H1 (cell line): ENCODE results near the gene ZDHHC22. TPM values are rescaled to one million over a fixed set of nuclear protein-coding genes. Genes with fewer than 3 reads are reported as not detected.

Experiments
- CTCF ChIA-PET: fragments of 300-600 bp; sonication (Branson Sonifier 250); formaldehyde crosslinking; loops from one replicate; lab custom pipeline; 2021; ENCODE audit not compliant: partially characterized antibody; lab: Charles Lee
- POLR2A ChIA-PET: fragments of 300-600 bp; sonication (Branson Sonifier 250); formaldehyde crosslinking; loops from one replicate; lab custom pipeline; 2021; ENCODE audit warnings: inconsistent platforms; ENCODE audit not compliant: partially characterized antibody; lab: Charles Lee
- DNase-seq, 2 experiments: peaks; one replicate each; pipeline versions ENCODE4 v3.0.0 to v3.0.0-alpha.2; 2010 to 2022; ENCODE audit warnings: low spot score in 2 of 2, low read depth in 1 of 2, mixed read lengths in 1 of 2
- FAIRE-seq: peaks from 2 replicates; lab custom pipeline; 2011; peaks lifted over from hg19 to GRCh38; lab: Jason Lieb, UNC
- H2AFZ ChIP-seq: 2 replicates; pipeline ENCODE4 v1.8.1; 2012; ENCODE audit warnings: low read length, inconsistent platforms
- H2AK5ac ChIP-seq: 2 replicates; pipeline ENCODE4 v1.6.1; 2013; ENCODE audit warnings: low read depth, low read length
- H2BK120ac ChIP-seq: replicated peaks from 2 replicates; pipeline ENCODE3; 2013; ENCODE audit warnings: low read depth, low read length, inconsistent platforms
- H2BK12ac ChIP-seq: 2 replicates; pipeline ENCODE4 v1.6.1; 2013; ENCODE audit warnings: low read depth, low read length
- H2BK15ac ChIP-seq: 2 replicates; pipeline ENCODE4 v1.6.1; 2013; ENCODE audit warnings: low read length
- H2BK20ac ChIP-seq: 2 replicates; pipeline ENCODE4 v1.6.1; 2013; ENCODE audit warnings: low read length
- H2BK5ac ChIP-seq: 2 replicates; pipeline ENCODE4 v1.6.1; 2013; ENCODE audit warnings: low read depth, low read length
- H3K14ac ChIP-seq: 2 replicates; pipeline ENCODE4 v1.6.1; 2013; ENCODE audit warnings: inconsistent platforms; ENCODE audit not compliant: insufficient read length
- H3K18ac ChIP-seq: 2 replicates; pipeline ENCODE4 v1.6.1; 2013; ENCODE audit warnings: low read length; ENCODE audit errors: extremely low read depth
- H3K23ac ChIP-seq: 2 replicates; pipeline ENCODE4 v1.6.1; 2013; ENCODE audit warnings: inconsistent platforms; ENCODE audit not compliant: insufficient read length
- H3K23me2 ChIP-seq: 2 replicates; pipeline ENCODE4 v1.6.1; 2013; ENCODE audit warnings: low read depth, low read length
- H3K27ac ChIP-seq: 2 replicates; pipeline ENCODE4 v1.6.1; 2011; ENCODE audit warnings: low read depth, low read length, inconsistent platforms
- H3K27me3 ChIP-seq, 4 experiments: replicated peaks in 1 of 4; 1 replicate in 1 of 4; 2 replicates in 3 of 4; pipeline versions ENCODE4 v1.6.1 to v1.8.1; 2011 to 2013; ENCODE audit warnings: low read length in 3 of 4, mild to moderate bottlenecking in 3 of 4, inconsistent platforms in 2 of 4, mixed read lengths in 2 of 4, moderate library complexity in 1 of 4; ENCODE audit not compliant: control insufficient read depth in 3 of 4, insufficient read depth in 3 of 4; ENCODE audit errors: extremely low read depth in 1 of 4
- H3K36me3 ChIP-seq, 4 experiments: 2 replicates each; pipeline versions ENCODE4 v1.6.1 to v1.8.1; 2011 to 2013; ENCODE audit warnings: mild to moderate bottlenecking in 4 of 4, low read length in 3 of 4, moderate library complexity in 2 of 4, control low read depth in 1 of 4, inconsistent platforms in 1 of 4; ENCODE audit not compliant: insufficient read depth in 4 of 4, control insufficient read depth in 2 of 4
- H3K4ac ChIP-seq: replicated peaks from 2 replicates; pipeline ENCODE3; 2013; ENCODE audit warnings: low read length, low read depth, mixed read lengths, inconsistent platforms; ENCODE audit not compliant: insufficient read length
- H3K4me1 ChIP-seq, 4 experiments: replicated peaks in 1 of 4; 1 replicate in 1 of 4; 2 replicates in 3 of 4; pipeline versions ENCODE4 v1.6.1 to v1.8.1; 2011 to 2013; ENCODE audit warnings: low read length in 3 of 4, inconsistent platforms in 2 of 4, mixed read lengths in 1 of 4; ENCODE audit not compliant: insufficient read depth in 4 of 4, control insufficient read depth in 3 of 4
- H3K4me2 ChIP-seq, 2 experiments: 2 replicates each; pipeline versions ENCODE4 v1.6.1 to v1.8.1; 2011 to 2013; ENCODE audit warnings: low read depth in 2 of 2, low read length in 2 of 2, control low read depth in 1 of 2, inconsistent platforms in 1 of 2, mild to moderate bottlenecking in 1 of 2; ENCODE audit not compliant: insufficient read depth in 1 of 2
- H3K4me3 ChIP-seq, 4 experiments: fragments of 200-600, 300-600 bp in 1 of 4; sonication (generic), shearing (Covaris generic), sonication (Bioruptor Twin) in 1 of 4; 2 replicates each; pipeline versions ENCODE4 v1.5.1 to v1.8.1; 2011 to 2016; ENCODE audit warnings: low read length in 4 of 4, low read depth in 3 of 4, control low read depth in 2 of 4, inconsistent platforms in 2 of 4, mild to moderate bottlenecking in 2 of 4, mixed read lengths in 1 of 4, moderate library complexity in 1 of 4; ENCODE audit not compliant: insufficient read depth in 2 of 4; ENCODE audit errors: extremely low read depth in 1 of 4
- H3K56ac ChIP-seq: replicated peaks from 2 replicates; pipeline ENCODE3; 2013; ENCODE audit warnings: low read depth, mild to moderate bottlenecking, mixed read lengths, low read length, inconsistent platforms; ENCODE audit not compliant: insufficient read length
- H3K79me1 ChIP-seq: 2 replicates; pipeline ENCODE4 v1.6.1; 2013; ENCODE audit warnings: low read depth, low read length, control low read depth
- H3K79me2 ChIP-seq, 2 experiments: 2 replicates each; pipeline versions ENCODE4 v1.6.1 to v1.8.1; 2012 to 2013; ENCODE audit warnings: low read length in 2 of 2, mild to moderate bottlenecking in 2 of 2, inconsistent platforms in 1 of 2; ENCODE audit not compliant: insufficient read depth in 2 of 2, control insufficient read depth in 1 of 2
- H3K9ac ChIP-seq, 4 experiments: replicated peaks in 1 of 4; 1 replicate in 1 of 4; 2 replicates in 3 of 4; pipeline versions ENCODE4 v1.6.1 to v1.8.1; 2011 to 2013; ENCODE audit warnings: low read depth in 3 of 4, low read length in 3 of 4, control low read depth in 2 of 4, mild to moderate bottlenecking in 2 of 4, moderate library complexity in 2 of 4, inconsistent platforms in 1 of 4; ENCODE audit errors: extremely low read depth in 1 of 4
- H3K9me3 ChIP-seq, 2 experiments: 2 replicates each; pipeline versions ENCODE4 v1.6.1 to v1.8.1; 2012 to 2013; ENCODE audit warnings: mild to moderate bottlenecking in 2 of 2, moderate library complexity in 2 of 2, control low read depth in 1 of 2, inconsistent platforms in 1 of 2, low read depth in 1 of 2, low read length in 1 of 2, mixed read lengths in 1 of 2; ENCODE audit not compliant: insufficient read depth in 2 of 2
- H4K20me1 ChIP-seq, 2 experiments: replicated peaks in 1 of 2; 2 replicates each; pipeline versions ENCODE3 to v1.8.1; 2011 to 2013; ENCODE audit warnings: inconsistent platforms in 2 of 2, low read length in 2 of 2, mild to moderate bottlenecking in 1 of 2; ENCODE audit not compliant: insufficient read depth in 2 of 2, control insufficient read depth in 1 of 2
- H4K5ac ChIP-seq: 2 replicates; pipeline ENCODE4 v1.6.1; 2013; ENCODE audit warnings: low read length, low read depth, mixed read lengths, inconsistent platforms; ENCODE audit not compliant: insufficient read length
- H4K8ac ChIP-seq: 2 replicates; pipeline ENCODE4 v1.8.0; 2013; ENCODE audit warnings: mild to moderate bottlenecking, moderate library complexity, low read length, inconsistent platforms; ENCODE audit not compliant: insufficient read depth; ENCODE audit errors: extremely low read depth
- H4K91ac ChIP-seq: replicated peaks from 2 replicates; pipeline ENCODE3; 2013; ENCODE audit warnings: low read length, mixed read lengths, inconsistent platforms; ENCODE audit not compliant: insufficient read length
- SP4 ChIP-seq: IDR thresholded peaks from 2 replicates; pipeline ENCODE4 v1.6.1; 2012; ENCODE audit warnings: low read length, inconsistent platforms
- WGBS, 2 experiments: shearing (Covaris generic) in 1 of 2; methylation state at CpG; one replicate each; pipeline versions ENCODE4 v1.1.6 to v1.1.7; 2013 to 2015; ENCODE audit warnings: low lambda C conversion rate in 2 of 2, mixed read lengths in 2 of 2, inconsistent platforms in 1 of 2, low coverage in 1 of 2, missing lambda C conversion rate in 1 of 2; ENCODE audit not compliant: insufficient replicate concordance in 2 of 2, insufficient coverage in 1 of 2, insufficient read length in 1 of 2; ENCODE audit errors: extremely low coverage in 1 of 2, missing lambda C conversion rate in 1 of 2; 5-methylcytosine and 5-hydroxymethylcytosine counted together
- polyA plus RNA-seq, 7 experiments: library from polyadenylated mRNA; depleted of rRNA in 3 of 7; stranded (reverse) in 5 of 7; unstranded in 2 of 7; fragments of >200 nt in 5 of 7; fragments of 200-250 nt in 2 of 7; gene quantifications; 1 replicate in 5 of 7; 2 replicates in 1 of 7; 4 replicates in 1 of 7; pipeline versions ENCODE4 v1.2.1 to v1.2.3, GENCODE V29; 2011 to 2013; ENCODE audit warnings: missing spikeins in 2 of 7, mixed read lengths in 2 of 7
- total RNA-seq: library from RNA; stranded (reverse); fragmentation: NEBNext Ultra II Directional; extraction: Animal tissue kit (Norgen Biotek cat#: 25700); gene quantifications from 2 replicates; pipeline ENCODE4 v1.2.1, GENCODE V29; 2021
- TF ChIP-seq, protein P1 (sequence below): IDR thresholded peaks from 2 replicates; pipeline ENCODE4 v1.6.1; 2012; ENCODE audit warnings: inconsistent platforms

Gene ZDHHC22
- total and polyA plus RNA-seq, 2 of the 8 experiments (the other 6 are each of a cell fraction or from before 2014, with no cell fraction given): 23.8 to 55.2 TPM

DNA sequence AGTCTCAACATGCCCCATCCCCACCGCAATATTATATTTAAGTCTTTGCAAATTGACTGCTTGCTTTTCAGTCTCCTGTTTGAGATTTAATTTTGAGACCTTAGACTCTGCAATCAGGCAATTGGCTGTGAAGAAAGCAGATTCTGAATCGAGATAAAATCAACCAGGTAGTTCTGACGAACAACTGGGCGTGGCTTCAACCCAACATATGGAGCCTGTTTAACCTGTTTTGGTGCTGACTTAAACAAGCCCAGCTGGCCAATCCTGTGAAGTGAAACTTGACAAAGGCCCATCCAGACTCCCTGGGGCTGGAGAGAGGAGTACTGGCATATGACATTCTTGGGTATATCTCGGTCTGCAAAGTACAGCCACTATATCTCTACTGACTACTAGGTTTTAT, 53.4 kb downstream of the ZDHHC22 start:
- H3K18ac ChIP-seq: no peak overlapping the region; the same call in 1 of the 2 replicates
- H2BK15ac ChIP-seq: no peak overlapping the region
- H4K8ac ChIP-seq: no peak overlapping the region
- H3K27ac ChIP-seq: peak overlapping the region; percentile 74
- FAIRE-seq (peak; percentile 100), DNase-seq (peak; percentile 72 to 80)
- peak overlapping the region in 3 of 4 experiments; percentile 10 to 37 (median 17); a peak in 1 of 8 replicates for H3K4me3 ChIP-seq
- no peaks in the 10 kb centered on the region for H3K79me1 ChIP-seq
- H2BK20ac ChIP-seq: no peak overlapping the region
- CTCF ChIA-PET: interaction anchor here (0.6 to 56.8 kb wide), 8 partner anchors 11 to 216 kb away, joined by 3 to 1490 read pairs (median 8); partner anchors contain the start of genes CIPC and ZDHHC22
- POLR2A ChIA-PET: interaction anchor here (0.7 to 5.7 kb wide), 7 partner anchors 9 to 133 kb away, joined by 3 to 45 read pairs (median 3); no protein-coding TSS in a partner anchor
- no peaks in the 10 kb centered on the region for H3K27me3 ChIP-seq
- H3K9ac ChIP-seq: peak overlapping the region in 3 of 4 experiments; percentile 46 to 50 (median 49); a peak in 5 of 7 replicates
- WGBS, 2 experiments: 10% methylated on average over 5 of the region's 5 CpGs; no CpG with 5 or more reads in 1 of the 2 experiments
- H3K4me2 ChIP-seq: peak overlapping the region; percentile 47 to 54
- H4K20me1 ChIP-seq: no peaks in the 10 kb centered on the region
- peaks cover 10 to 30% (median 19%) of the 10 kb centered on the region in 4 experiments for H3K4me1 ChIP-seq
- H4K5ac ChIP-seq: peak overlapping the region; percentile 19
- H3K79me2 ChIP-seq: no peaks in the 10 kb centered on the region
- no peak overlapping the region for H3K4ac ChIP-seq
- H3K23me2 ChIP-seq: no peaks in the 10 kb centered on the region
- no peak overlapping the region for H2AK5ac ChIP-seq
- H3K23ac ChIP-seq: no peak overlapping the region
- peaks cover 13% of the 10 kb centered on the region in 2 experiments for H3K9me3 ChIP-seq
- no peak overlapping the region for H2AFZ ChIP-seq
- H4K91ac ChIP-seq: no peak overlapping the region
- H2BK5ac ChIP-seq: peak overlapping the region; percentile 84
- H3K56ac ChIP-seq: no peak overlapping the region
- H3K14ac ChIP-seq: no peak overlapping the region
- H2BK12ac ChIP-seq: peak overlapping the region; percentile 84; the same call in 1 of the 2 replicates
- no peaks in the 10 kb centered on the region for H3K36me3 ChIP-seq
- no peak overlapping the region for H2BK120ac ChIP-seq
- TF ChIP-seq, protein P1, sequence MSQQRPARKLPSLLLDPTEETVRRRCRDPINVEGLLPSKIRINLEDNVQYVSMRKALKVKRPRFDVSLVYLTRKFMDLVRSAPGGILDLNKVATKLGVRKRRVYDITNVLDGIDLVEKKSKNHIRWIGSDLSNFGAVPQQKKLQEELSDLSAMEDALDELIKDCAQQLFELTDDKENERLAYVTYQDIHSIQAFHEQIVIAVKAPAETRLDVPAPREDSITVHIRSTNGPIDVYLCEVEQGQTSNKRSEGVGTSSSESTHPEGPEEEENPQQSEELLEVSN: 0 out of 2 replicates have a peak, but pooled peaks have one; percentile 7
- 0 out of 2 replicates have a peak, but pooled peaks have one; percentile 26 for TF ChIP-seq SP4
